Colonic mucosa (tissue), 4 donors: Measurements from ENCODE around the gene ASB9. TPM values are rescaled to one million over a fixed set of nuclear protein-coding genes. Genes with fewer than 3 reads are reported as not detected.

Experiments used
- DNase-seq: peaks from one replicate; pipeline ENCODE4 v3.0.0-alpha.2; 2020
- H3K27ac ChIP-seq: fragments of 200-600 bp; one replicate; pipeline ENCODE4 v1.8.0; 2021
- H3K27me3 ChIP-seq: fragments of 200-600 bp; one replicate; pipeline ENCODE4 v1.8.0; 2021
- H3K36me3 ChIP-seq: fragments of 200-600 bp; one replicate; pipeline ENCODE4 v1.8.0; 2021
- H3K4me1 ChIP-seq: fragments of 200-600 bp; one replicate; pipeline ENCODE4 v1.8.0; 2021; ENCODE audit warnings: mild to moderate bottlenecking
- H3K4me3 ChIP-seq: fragments of 200-600 bp; one replicate; pipeline ENCODE4 v1.8.0; 2021
- H3K9ac ChIP-seq, 2 donors: one replicate each; pipeline ENCODE4 v1.7.0; 2013; ENCODE audit warnings: control low read depth in 2 of 2, low read depth in 2 of 2, low read length in 2 of 2
- H3K9me3 ChIP-seq: fragments of 200-600 bp; one replicate; pipeline ENCODE4 v1.8.0; 2021
- intact Hi-C: fragments of 100-400 bp; cut with DNase I; formaldehyde crosslinking; loops from one replicate; pipeline ENCODE4 v1.14.1; 2022
- total RNA-seq, 2 donors: library from RNA; stranded (reverse); fragmentation: NEBNext Ultra II Directional in 1 of 2; extraction: Animal tissue kit (Norgen Biotek cat#: 25700) in 1 of 2; gene quantifications; one replicate each; pipeline ENCODE4 v1.2.1, GENCODE V29; 2021
- TF ChIP-seq, protein P1 (sequence below): fragments of 200-600 bp; IDR thresholded peaks from one replicate; pipeline ENCODE4 v1.8.0; 2022; ENCODE audit warnings: antibody characterized with exemption, mild to moderate bottlenecking
- donor health status: healthy.
- donor health status: DM: no; HTN: no; CAD: no.
- donor health status: DM: no; HTN: no; CAD: no.

The ASB9 gene
- total RNA-seq, 2 donors from 2014 or later = 1.8 to 3.6 TPM

- no peak overlapping the region for H3K27ac ChIP-seq
Measured at GRCh38 chrX:15241301-15241700, 28.6 kb downstream of the ASB9 start.

DNA sequence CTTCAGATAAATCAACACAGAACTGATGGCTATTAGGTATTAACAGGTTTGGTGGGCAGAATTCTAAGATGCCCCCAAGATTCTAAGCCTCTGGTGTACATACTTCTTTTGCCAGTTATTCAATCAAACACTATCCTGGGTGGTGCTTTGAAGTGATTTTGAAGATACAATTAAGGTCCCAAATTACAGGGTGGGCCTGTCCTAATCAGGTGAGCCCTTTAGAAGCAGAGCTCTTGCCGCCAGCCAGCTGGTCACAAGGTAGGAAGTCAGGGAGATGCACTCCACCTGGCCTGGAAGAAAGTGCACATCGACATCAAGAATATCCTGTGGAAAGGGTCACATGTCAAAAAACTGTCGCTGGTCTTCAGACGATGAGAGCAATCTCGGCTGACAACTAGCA lies 29.5 kb downstream of the ASB9 start:
- H3K9ac ChIP-seq = no peak overlapping the region
- no peaks in the 10 kb centered on the region for H3K27me3 ChIP-seq
- DNase-seq = no peak
- H3K4me1 ChIP-seq = no peaks in the 10 kb centered on the region
- intact Hi-C loops = loop anchor here (10.0 kb wide), 1 partner anchor 1196 kb away; no protein-coding TSS in a partner anchor
- no peak overlapping the region for H3K4me3 ChIP-seq
- H3K27ac ChIP-seq = no peak overlapping the region
- no peaks in the 10 kb centered on the region for H3K36me3 ChIP-seq
- TF ChIP-seq, protein P1, sequence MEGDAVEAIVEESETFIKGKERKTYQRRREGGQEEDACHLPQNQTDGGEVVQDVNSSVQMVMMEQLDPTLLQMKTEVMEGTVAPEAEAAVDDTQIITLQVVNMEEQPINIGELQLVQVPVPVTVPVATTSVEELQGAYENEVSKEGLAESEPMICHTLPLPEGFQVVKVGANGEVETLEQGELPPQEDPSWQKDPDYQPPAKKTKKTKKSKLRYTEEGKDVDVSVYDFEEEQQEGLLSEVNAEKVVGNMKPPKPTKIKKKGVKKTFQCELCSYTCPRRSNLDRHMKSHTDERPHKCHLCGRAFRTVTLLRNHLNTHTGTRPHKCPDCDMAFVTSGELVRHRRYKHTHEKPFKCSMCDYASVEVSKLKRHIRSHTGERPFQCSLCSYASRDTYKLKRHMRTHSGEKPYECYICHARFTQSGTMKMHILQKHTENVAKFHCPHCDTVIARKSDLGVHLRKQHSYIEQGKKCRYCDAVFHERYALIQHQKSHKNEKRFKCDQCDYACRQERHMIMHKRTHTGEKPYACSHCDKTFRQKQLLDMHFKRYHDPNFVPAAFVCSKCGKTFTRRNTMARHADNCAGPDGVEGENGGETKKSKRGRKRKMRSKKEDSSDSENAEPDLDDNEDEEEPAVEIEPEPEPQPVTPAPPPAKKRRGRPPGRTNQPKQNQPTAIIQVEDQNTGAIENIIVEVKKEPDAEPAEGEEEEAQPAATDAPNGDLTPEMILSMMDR = no peak
- no peaks in the 10 kb centered on the region for H3K9me3 ChIP-seq

More at GRCh38 chrX:15241301-15241700, 28.6 kb downstream of the ASB9 start:
- TF ChIP-seq, protein P1 = no peak
- Histone ChIP-seq H3K9me3 (no peaks in the 10 kb centered on the region), H3K9ac (no peak overlapping the region), H3K4me3 (no peak overlapping the region), H3K36me3 (no peaks in the 10 kb centered on the region), H3K27me3 (no peaks in the 10 kb centered on the region), H3K4me1 (no peaks in the 10 kb centered on the region)
- DNase-seq = no peak
- intact Hi-C loops = loop anchor here (10.0 kb wide), 1 partner anchor 1196 kb away; no protein-coding TSS in a partner anchor

DNA sequence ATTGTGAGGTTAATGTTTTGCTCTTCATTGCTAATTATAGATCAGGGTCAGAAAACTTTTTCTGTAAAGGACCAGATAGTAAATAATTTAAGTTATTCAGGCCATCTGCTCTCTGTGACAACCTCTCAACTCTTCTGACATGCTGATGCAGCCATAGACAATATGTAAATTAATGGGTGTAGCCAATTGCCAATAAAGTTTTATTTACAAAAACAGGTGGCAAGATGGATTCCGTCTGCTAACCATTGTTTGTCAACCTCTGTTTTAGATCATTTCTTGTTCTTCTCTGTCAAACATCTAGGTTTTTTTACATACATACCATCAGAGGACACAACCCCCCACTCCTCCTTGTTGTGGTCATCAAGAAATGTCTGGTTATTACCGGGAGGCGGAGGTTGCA lies 33.7 kb downstream of the ASB9 start:
- H3K36me3 ChIP-seq = no peaks in the 10 kb centered on the region
- no peaks in the 10 kb centered on the region for H3K27me3 ChIP-seq
- no peaks in the 10 kb centered on the region for H3K9me3 ChIP-seq
- H3K4me1 ChIP-seq = no peaks in the 10 kb centered on the region
- DNase-seq = no peak
- H3K4me3 ChIP-seq = no peak overlapping the region
- H3K27ac ChIP-seq = no peak overlapping the region
- no peak overlapping the region for H3K9ac ChIP-seq
- TF ChIP-seq, protein P1 = no peak
- intact Hi-C loops = no loop called here

DNA sequence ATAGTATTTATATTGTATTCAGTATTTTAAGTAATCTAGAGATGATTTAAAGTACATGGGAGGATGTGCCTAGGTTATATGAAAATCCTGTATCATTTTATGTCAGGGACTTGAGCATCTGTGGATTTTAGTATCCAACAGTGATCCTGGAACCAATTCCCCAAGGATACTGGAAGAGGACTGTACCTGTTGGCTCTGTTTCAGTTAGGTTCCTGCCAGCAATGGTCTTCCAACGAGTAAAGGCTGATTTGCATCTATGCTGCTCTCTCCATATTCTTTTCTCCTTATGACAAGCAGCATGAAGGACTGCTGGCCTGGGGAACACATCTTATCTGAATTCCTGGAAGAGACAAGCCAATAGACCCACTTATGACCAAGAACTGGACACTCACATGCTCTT lies 34.9 kb downstream of the ASB9 start:
- no peak overlapping the region for H3K9ac ChIP-seq
- TF ChIP-seq, protein P1 = no peak
- no peaks in the 10 kb centered on the region for H3K36me3 ChIP-seq
- H3K27ac ChIP-seq = no peak overlapping the region
- intact Hi-C loops = no loop called here
- no peaks in the 10 kb centered on the region for H3K27me3 ChIP-seq
- H3K4me1 ChIP-seq = no peaks in the 10 kb centered on the region
- H3K9me3 ChIP-seq = no peaks in the 10 kb centered on the region
- no peak for DNase-seq
- H3K4me3 ChIP-seq = no peak overlapping the region

- no peak overlapping the region for H3K4me3 ChIP-seq
- no peak for DNase-seq
- H3K36me3 ChIP-seq = no peaks in the 10 kb centered on the region
- H3K27me3 ChIP-seq = no peaks in the 10 kb centered on the region
- no peak overlapping the region for H3K27ac ChIP-seq
- no peaks in the 10 kb centered on the region for H3K4me1 ChIP-seq
- intact Hi-C loops = no loop called here
- H3K9me3 ChIP-seq = no peaks in the 10 kb centered on the region
- TF ChIP-seq, protein P1 = no peak
- no peak overlapping the region for H3K9ac ChIP-seq
Measured at GRCh38 chrX:15233416-15234015, 36.4 kb downstream of the ASB9 start.
